GM18870 (cell line): ENCODE results near the gene C9orf57.
"Not testable (repeated sequence)": the region's sequence is repeated elsewhere in the genome, so short reads cannot be mapped to it uniquely, and the experiment has no call there.

Experiments
- ATAC-seq: cut with Tn5 transposase; IDR thresholded peaks from one replicate; pipeline ENCODE4 v1.9.1; 2021; ENCODE audit warnings: moderate library complexity; ENCODE audit not compliant: unreplicated experiment

C9orf57 gene, protein sequence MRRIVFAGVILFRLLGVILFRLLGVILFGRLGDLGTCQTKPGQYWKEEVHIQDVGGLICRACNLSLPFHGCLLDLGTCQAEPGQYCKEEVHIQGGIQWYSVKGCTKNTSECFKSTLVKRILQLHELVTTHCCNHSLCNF

DNA sequence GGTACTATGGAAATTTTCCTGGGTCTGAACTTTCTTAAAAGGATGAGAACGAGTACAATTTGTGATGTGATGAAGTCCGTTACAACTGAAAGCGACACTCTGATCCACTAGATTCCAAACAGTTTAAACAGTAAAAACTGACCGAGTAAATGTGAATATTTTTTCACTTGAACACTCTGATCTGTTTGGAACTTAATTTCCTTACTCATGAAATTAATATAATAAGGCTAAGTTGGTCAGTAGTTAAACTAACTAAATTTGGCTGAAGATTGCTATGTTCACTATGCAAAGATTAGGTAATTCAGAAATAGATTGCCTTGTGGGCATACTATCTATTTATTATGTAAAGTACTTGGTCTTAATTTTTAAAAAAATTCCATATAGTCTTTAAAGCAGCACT is at the start of gene C9orf57:
Gene C9orf57 (minus strand): TSS at position 101 of the 400 bp plus-strand sequence. CDS start 1,282 bp downstream, outside the sequence.
- ATAC-seq = no peak

DNA sequence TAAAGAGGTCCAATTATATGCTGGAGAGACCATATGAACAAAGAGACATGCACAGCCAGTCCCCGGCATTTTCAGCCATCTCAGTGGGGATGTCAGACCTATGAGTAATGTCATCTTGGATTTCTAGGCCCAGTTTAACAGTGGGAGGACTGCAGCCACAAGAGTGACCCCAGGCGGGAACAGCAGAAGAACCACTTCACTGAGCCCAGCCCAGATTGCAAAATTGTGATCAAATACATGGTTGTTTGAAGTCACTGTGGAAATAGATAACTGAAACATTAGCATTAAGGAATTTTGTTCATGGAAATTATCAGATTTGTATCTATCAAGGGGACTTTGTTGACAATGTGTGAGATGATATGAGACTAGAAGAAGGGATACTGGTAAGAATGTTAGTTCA is 42.1 kb upstream of the C9orf57 start:
- ATAC-seq = no peak

DNA sequence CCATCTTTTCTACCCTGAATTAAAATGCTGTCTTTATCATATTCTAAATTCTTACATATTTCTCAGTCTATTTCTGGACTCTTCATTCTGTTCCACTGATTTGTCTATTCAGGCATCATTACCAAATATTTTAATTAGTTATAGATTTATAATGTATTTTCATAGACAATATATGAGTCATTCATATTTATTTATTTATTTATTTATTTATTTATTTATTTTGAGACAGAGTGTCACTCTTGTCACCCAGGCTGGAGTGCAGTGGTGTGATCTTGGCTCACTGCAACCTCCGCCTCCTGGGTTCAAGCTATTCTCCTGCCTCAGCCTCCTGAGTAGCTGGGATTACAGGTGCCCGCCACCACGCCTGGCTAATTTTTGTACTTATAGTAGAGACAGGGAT is 35.1 kb upstream of the C9orf57 start:
- not testable (repeated sequence) for ATAC-seq

DNA sequence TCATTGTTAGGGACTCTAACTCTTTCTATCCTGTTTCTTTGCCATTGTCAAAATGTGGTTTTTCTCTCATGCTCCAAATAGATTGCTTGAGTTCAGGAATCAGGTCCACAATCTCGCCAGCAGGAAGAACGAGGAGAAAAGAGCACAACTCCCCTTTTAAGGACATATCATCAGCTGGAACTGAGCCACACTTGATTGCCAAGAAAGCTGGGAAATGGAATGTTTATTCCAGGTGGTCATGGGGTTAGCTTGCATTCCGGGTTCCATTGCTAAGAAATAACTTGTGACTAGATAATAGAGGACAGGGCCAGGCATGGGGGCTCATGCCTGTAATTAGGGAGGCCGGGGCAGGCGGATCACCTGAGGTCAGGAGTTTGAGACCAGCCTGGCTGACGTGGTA is 32.4 kb upstream of the C9orf57 start:
- ATAC-seq = no peak

DNA sequence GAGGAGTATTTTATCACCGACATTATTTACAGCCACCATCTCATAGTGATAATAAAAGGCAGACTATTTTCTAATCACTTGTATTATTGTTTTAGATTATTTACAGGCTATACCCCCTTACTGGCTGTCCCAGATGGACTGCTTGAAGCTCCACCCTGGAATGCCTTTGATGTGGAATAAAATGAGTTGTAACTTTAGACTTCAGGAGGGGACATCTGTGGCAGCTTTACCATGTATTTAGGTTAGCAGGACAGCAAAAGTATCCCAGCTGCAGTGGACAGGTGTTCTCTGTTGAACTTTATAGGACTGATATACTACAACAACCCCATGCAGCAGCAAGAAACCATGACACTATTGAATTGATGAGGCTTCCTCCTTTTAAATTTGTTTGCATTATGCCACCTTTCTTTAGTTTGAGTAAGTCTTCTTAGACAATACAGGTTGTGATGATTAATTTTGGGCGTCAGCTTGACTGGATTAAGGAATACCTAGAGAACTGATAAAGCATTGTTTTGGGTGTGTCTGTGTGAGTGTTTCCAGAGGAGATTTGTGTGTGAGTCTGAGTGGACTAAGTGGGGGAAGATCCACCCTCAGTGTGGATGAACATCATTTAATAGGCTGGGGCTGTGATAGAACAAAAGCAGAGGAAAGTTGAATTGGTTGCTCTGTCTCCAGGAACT is 29.2 kb upstream of the C9orf57 start:
- no peak for ATAC-seq

DNA sequence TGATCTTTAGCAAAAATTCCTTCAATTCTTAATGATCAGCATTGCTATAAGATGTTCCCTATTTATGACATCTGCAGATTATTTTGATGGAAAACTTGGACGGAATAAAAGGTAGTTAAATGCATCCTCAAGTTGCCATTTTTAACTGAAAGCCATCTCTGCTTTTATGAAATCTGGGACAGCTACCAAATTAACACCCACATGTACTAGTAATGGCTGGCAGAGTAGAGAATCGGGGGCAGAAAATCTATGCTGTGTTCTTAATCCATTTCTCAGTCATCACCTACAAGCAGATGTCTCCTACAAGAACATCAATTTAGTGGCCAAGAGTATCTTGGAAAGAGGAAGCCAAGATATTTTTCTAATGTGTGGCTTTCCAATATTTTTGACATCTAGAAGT is 22.1 kb upstream of the C9orf57 start:
- no peak for ATAC-seq

DNA sequence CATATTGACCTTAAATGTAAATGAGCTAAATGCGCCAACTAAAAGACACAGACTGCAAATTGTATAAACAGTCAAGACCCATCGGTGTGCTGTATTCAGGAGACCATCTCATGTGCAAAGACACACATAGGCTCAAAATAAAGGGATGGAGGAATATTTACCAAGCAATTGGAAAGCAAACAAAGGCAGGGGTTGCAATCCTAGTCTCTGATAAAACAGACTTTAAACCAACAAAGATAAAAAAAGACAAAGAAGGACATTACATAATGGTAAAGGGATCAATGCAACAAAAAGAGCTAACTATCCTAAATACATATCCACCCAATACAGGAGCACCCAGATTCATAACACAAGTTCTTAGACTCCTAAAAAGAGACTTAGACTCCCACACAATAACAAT is 14.3 kb upstream of the C9orf57 start:
- ATAC-seq = not testable (repeated sequence)

DNA sequence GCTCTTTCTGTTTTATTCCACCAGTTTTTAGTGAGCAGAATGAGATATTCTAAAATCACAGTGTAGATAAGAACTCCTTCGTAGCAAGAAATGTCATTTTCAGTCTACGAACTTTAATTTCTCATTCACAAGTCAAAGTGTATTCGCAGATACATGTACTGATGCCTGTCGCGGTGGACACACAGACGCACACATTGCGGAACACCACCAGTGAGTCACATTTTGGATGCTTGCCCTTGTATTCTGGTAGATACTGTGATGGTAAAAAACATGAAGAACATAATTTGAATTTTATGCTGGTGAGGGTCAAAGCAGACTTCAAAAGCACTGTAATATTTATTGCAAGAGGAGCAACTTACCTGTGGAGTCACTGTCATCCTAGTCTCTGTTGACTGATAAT is 4.7 kb upstream of the C9orf57 start:
- no peak for ATAC-seq

DNA sequence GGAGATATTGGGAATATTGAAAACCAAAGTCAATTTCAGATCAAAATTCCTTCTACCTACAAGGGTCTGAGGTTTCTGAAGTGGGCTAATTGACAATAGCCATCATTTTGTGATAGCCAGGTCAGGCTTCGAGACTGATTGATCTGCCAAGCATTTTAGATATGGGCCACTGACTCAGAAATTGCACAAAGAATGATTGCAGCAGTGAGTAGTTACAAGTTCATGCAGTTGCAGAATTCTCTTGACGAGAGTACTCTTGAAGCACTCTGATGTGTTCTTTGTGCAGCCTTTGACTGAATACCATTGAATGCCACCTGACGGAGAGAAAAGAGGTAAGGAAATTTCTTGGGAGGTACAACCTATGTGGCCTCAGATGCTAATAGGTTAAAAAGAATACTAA is 8.3 kb downstream of the C9orf57 start:
- no peak for ATAC-seq

DNA sequence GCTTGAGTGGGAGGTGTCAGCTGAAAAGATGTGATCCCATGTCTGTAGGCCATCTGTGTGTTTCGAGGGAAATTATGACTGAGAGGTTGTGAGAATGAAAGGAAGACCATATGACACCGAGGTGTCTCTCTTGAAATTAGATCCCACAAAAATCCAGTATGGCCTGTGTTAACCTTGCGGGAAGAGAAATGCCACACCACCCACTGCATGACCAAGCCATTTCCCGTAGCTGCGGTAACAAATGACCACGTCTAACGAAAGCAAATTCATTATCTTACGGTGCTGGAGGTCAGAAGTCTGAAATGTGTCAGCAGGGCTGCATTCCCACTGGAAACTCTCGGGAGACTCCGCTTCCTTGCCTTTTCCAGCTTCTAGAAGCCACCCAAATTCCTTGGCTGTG is 11.6 kb downstream of the C9orf57 start:
- no peak for ATAC-seq

DNA sequence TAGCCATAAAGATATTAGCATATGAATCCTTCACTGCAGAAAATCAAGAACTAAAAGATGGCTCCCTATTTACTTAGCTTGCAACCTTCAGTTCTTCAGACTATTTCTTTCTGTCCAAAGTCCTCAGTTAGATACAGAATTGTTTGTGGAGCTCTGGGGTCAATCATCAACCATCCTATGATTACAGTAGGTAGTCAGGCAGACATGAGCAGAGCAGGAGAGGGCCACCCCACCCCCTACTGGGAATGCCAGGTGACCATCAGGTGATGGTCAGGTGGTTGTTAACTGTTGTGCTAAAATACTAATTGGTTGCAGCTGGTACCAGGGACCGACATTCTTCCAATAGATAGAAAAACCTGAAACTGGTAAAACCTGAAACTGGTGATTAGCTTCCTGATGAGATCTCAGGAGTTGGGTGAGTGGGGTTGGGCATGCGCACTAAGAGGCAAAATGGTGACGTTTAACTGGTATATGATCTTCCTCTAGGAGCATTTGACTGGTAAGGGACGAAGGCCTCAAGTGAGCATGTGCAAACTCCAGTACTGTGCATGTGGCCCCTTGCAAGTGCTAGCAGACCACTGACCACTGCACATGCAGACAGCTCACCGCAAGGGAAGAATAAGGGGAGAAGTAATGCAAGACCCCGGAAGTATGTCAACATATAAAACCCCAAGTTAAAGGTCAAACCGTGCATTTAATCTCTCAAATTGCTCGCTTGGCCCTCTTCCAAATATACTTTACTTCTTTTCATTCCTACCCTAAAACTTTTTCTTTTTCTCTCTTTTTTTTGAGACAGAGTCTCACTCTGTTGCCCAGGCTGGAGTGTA is 13.6 kb downstream of the C9orf57 start:
- no peak for ATAC-seq

DNA sequence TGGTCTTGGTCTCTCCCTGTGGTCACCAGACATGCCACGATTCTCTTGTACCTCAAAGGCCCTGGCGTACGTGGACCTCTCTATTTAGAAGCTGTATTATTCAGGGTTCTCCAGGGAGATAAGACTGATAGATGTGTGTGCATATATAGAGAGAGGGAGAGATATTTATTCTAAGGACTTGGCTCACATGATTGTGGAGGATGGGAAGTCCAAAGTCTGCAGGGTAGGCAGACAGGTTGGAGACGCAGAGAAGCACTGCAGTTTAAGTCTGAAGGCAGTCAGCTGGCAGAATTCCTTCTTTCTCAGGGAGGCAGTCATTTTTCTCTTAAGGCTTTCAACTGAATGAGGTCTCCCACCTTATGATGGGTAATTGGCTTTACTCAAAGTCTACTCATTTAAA is 16.3 kb downstream of the C9orf57 start:
- no peak for ATAC-seq

DNA sequence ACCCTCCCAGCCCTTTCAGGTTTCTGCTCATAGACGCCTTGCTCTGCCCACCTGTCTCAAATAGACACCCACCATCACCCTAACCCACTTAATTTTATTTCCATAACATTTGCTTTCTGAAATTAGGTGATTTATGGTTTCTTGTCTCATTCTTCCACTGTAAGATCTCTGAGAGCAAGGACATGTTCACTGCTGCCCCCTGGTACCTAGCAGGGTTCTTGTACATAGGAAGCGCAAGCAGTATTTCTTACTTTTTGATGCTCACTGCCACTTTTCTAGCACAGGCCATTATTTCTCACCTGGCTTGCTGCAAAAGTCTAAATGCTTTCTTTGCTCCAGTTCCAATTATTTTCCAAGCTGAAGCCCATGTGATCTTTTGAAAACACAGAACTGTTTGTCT is 16.8 kb downstream of the C9orf57 start:
- ATAC-seq = no peak

DNA sequence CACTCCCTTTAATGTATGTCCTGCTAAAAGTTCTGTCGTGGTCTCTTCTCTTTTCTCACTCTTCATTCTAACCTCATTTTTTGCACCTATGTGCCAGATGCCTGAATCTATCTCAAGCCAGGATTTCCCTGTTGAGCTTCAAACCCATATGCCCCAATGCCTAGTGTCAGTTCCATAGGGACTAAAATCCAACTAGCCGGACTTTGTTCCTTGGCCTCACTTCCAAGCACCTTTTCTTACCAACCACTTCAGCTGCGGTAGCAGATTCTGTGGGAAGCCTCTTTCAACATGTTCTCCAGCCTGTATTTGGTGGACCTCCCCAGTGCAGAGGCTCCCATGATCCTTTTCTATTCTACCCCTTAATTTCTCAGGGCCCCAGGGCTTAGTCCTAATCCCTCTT is 17.5 kb downstream of the C9orf57 start:
- ATAC-seq = no peak

DNA sequence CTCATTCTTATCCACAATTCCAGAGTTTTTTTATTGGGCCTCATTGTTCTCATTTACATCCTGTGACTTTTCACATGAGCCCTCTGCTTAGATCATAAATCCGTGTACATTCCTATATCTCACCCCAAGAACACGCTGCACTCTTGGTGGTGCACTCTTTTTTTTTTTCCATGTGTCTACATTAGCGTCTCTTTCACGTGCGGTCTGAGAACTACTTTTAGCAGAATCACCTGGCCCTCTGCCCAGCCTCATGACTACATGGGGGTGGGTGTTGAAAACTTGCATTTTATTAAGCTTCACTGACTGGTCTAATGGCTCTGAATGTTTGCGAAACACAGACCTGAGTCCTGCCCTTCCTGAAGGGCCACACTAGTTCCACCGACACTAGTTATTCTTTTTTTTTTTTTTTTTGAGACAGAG is 18.6 kb downstream of the C9orf57 start:
- peak; percentile 40 for ATAC-seq

DNA sequence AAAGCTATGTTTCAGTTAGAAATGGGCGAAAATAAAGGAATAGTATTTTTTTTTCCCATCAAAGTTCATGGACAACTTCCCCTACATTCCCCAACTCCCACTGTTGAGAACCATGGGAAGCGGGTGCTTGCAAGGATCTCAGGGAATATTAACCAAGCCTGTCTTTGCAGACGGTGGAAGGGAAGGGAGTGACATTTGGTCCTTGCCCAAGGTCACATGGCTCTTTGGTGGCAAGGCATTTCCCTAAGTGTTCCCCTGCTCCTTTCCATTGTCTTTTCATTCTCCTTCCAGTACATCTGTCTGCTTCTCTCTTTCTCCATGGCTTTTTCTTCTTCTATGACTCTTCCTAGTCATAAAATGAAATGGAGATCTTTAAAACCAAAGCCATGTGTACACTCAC is 19.0 kb downstream of the C9orf57 start:
- ATAC-seq = no peak

DNA sequence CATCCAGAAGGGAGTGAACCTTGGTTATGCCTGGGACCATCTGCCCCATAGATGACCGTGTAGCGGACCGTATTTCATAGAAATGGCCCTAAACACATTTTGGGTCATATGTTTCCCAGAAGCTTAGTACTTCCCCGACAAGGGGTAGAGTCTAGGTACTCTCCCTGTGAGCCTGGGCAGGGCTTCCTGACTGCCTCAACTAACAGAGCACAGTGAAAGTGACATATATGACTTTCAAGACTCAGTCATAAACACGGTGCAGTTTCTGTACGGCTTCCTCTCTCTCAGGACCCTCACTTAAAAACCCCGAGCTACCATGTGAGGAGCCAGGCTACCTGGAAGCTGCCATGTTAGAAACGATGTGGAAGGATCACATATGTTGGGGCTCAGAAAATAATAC is 20.9 kb downstream of the C9orf57 start:
- ATAC-seq = peak; percentile 49

DNA sequence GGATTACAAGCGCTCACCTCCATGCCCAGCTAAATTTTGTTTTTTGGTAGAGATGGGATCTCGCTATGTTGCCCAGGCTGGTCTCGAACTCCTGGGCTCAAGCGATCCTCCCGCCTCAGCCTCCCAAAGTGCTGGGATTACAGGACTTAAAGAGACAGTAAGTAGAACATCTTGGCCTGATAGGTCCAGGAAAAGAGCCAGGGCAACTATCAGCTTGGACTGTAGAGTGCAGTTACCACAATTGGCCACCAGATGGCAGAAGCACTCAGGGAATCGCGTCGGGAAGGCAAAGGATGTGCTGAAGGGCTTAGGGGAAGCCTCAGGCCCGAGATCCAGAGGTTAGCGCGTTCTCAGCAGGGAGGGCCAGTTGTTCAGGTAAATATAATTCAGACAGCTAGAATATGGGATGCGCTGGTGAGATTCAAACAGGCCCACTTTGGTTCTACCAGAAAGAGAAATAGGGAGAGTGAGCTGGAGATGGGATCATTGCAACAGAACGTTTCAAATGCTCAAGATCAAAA is 21.5 kb downstream of the C9orf57 start:
- peak; percentile 62 for ATAC-seq

DNA sequence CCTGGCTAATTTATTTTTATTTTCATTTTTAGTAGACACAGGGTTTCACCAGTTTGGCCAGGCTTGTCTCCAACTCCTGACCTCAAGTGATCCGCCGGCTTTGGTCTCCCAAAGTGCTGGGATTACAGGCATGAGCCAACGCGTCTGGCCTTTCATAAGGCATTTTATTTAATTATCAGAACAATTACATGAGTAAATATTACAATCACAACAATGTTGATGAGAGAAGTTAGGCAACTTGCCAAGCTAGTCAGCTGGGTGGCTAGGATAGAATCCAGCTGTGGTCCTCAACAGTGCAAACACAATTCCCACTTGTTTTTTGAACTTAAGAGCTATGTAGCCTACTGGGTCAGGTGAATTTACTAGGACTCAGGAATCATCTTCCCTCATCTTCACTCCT is 22.0 kb downstream of the C9orf57 start:
- ATAC-seq = no peak

DNA sequence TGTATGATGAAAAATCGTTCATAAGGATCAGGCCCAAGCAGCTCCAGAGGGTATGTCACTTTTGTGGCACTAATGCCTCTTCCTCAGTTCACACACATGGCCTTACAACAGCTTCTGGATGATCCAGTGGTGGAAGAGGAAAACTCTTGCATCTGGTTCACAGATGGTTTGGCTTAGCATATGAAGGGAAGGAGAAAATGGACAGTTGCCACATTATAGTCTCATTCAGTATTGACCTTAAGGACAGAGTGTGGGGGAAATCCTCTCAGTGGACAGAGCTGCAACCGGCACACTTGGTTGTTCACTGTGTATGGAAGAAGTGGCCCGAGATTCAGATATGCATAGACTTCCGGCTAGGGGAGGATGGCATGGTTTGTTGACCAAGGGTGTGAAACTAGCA is 22.8 kb downstream of the C9orf57 start:
- no peak for ATAC-seq

DNA sequence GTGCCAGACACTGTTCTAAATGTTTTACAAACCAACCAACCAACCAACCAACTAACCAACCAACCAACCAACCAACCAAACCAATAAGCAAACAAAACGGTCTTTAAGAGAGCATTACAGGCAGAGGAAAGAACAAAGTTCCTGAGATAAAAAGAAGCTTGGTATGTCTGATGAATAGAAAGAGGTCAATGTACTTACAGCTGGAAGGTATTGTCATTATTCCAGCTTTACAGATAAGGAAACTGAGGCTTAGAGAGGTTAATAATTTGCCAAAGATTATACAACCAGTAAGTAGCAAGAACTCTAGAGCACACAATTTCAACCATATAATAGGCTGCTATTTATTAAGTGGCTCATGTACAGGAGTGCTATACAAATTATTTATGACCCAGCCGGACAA is 29.6 kb downstream of the C9orf57 start:
- no peak for ATAC-seq

DNA sequence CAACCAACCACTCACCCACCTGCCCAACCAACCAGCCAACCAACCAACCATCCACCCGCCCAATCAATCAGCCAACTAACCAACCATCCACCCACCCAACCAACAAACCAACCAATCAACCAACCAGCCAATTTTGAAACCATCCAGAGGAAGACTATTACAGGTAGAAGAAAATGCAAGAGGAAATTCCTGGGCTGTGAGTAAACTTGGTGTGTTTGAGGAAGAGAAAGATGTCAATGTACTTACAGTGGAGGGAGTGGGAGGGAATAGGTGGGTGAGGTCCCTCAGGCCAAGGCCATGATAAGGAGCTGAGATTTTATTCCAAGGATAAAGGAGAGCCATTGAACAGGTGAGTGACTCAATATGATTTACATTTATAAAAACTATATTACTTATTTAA is 30.4 kb downstream of the C9orf57 start:
- ATAC-seq = no peak
